GM10266 (cell line): ENCODE data around the gene TRIM50.
"Not testable (repeated sequence)": the region's sequence is repeated elsewhere in the genome, so short reads cannot be mapped to it uniquely, and the experiment has no call there.

Experiments
- DNase-seq: peaks from one replicate; pipeline ENCODE4 v3.0.0; 2012; ENCODE audit errors: extremely low spot score
- TF ChIP-seq, protein P1 (sequence below): IDR thresholded peaks from 2 replicates; pipeline ENCODE4 v1.5.1; 2012; ENCODE audit warnings: mild to moderate bottlenecking, low read depth; ENCODE audit not compliant: control insufficient read depth, insufficient read depth; ENCODE audit errors: missing control alignments

The TRIM50 gene

DNA sequence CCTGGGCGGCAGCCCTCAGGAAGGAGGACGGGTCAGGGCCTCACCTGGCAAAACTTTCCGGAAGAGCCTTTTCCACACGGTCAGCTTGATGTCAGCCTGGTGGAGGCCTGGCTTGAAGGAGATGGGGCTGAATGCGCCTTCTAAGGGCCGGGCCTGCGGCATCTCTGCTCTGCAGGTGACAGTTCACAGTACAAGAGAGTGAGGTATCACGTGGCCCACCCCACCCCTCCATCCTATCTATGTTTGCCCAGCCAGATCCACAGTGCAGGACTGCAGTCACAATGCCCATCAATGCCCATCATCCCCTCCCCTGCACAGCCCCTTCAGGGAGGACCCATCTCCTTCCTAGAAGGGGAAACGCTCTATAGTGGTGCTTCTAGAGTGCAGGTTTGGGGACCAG lies 11.4 kb downstream of the TRIM50 start:
- no peak for DNase-seq
- TF ChIP-seq, protein P1, sequence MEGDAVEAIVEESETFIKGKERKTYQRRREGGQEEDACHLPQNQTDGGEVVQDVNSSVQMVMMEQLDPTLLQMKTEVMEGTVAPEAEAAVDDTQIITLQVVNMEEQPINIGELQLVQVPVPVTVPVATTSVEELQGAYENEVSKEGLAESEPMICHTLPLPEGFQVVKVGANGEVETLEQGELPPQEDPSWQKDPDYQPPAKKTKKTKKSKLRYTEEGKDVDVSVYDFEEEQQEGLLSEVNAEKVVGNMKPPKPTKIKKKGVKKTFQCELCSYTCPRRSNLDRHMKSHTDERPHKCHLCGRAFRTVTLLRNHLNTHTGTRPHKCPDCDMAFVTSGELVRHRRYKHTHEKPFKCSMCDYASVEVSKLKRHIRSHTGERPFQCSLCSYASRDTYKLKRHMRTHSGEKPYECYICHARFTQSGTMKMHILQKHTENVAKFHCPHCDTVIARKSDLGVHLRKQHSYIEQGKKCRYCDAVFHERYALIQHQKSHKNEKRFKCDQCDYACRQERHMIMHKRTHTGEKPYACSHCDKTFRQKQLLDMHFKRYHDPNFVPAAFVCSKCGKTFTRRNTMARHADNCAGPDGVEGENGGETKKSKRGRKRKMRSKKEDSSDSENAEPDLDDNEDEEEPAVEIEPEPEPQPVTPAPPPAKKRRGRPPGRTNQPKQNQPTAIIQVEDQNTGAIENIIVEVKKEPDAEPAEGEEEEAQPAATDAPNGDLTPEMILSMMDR = no peak

DNA sequence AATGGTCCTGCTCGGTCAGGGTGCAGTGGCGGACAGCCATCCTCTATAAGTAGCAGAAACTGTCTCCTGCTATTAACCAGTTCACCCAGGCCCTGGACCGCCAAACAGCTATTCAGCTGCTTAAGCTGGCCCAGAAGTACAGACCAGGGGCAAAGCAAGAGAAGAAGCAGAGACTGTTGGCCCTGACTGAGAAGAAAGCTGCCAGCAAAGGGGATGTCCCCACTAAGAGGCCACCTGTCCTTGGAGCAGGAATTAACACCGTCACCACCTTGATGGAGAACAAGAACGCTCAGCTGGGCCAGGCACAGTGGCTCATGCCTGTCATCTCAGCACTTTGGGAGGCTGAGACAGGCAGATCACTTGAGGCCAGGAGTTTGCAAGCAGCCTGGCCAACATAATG lies 13.6 kb downstream of the TRIM50 start:
- DNase-seq = no peak
- TF ChIP-seq, protein P1 = no peak

DNA sequence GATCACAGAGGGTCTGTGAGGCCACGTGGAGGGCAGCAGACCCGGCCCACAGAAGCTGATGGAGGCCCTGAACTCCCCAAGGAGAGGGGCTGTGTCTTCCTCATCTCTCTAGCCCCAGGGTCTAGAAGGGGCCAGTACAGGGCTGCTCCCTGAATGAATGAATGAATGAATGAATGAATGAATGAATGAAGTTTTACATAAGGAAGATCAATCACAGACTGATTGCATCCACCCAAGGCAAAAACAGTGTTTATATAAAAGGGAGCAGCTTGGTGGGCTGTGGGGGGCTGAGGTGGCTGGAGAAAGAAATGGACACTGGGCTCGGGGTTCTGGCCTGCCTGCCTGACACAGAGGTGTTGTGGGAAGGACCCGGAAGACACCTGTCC lies 14.4 kb downstream of the TRIM50 start:
- no peak for DNase-seq
- TF ChIP-seq, protein P1 = no peak

DNA sequence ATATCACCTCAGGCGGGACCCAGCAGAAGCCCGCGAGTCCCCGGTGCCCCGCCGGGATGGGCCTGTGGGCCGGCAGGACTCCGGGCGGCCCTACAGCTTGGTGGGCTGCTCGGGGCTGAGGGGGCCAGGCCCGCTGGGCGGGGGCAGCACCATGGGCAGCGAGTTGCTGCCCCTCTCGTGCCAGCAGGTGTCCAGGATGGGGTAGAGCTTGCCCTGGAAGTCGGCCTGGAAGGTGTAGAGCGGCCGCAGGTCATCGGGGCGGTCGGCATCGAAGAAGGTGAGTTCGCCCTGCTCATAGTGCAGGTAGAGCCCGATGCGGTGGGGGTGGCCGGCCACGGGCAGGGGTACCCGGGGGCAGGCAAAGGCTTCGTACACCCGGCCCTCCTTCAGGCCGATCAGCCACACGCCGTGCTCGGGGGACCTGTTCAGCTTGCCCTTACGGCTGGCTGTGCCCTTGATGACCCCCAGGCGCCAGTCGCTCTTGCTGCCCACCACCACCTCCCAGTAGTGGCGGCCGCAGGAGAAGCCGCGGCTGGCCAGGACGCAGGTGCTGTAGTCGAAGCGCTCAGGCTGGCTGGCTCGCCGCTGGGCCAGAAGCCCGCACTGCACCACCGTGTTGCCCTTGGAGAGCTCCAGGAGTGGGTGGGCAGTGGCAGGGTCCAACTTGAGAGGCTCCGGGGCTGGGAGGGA lies 14.9 kb downstream of the TRIM50 start:
- no peak for DNase-seq
- TF ChIP-seq, protein P1 = no peak

DNA sequence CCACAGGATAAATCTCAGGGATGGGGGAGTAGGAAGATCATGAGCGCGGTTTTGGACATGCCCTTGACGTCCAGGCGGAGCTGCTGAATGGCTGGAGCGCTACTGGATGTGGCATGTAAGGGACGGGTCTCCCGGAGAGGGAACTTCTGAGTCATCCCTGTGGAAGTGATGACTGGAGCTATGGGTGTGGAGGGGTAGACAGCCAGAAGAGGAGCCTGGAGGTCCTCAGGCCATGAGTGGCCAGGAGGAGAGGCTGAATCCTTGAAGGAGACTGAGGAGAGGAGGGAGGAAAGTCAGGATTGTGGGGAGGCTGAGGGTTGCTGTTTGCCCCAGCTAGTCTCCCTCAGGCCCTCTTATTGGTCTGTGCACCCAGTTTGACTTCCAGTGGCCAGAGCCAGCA lies 16.5 kb downstream of the TRIM50 start:
- DNase-seq = not testable (repeated sequence)

DNA sequence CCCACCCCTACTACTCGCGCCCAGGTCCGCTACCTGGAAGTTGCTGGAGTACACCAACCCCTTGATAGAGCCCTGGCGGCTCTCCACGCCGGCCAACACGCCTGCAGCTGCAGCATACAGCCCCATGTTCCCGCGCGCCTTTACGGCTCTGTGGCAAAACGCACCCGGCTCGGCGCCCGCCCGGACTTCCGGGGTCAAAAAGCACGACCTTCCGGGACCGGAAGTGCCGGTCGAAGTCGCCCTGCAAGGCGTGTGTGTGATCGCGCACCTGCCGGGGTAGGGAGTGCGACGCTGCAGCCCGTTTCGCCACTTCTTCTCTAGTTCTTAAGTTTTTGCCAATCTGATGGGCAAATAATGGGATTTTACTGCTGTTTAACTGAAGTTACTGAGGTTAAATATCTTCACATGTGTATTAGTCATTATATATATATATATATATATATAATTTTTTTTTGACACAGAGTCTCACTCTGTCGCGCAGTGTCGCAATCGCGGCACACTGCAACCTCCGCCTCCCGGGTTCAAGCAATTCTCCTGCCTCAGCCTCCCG lies 19.1 kb downstream of the TRIM50 start, which contains the start of gene NSUN5:
TSS of gene NSUN5 (minus strand) at position 162 of the 550 bp plus-strand sequence. CDS start at position 126, 36 bp downstream.
- peak; percentile 95 for DNase-seq
- TF ChIP-seq, protein P1 = no peak

DNA sequence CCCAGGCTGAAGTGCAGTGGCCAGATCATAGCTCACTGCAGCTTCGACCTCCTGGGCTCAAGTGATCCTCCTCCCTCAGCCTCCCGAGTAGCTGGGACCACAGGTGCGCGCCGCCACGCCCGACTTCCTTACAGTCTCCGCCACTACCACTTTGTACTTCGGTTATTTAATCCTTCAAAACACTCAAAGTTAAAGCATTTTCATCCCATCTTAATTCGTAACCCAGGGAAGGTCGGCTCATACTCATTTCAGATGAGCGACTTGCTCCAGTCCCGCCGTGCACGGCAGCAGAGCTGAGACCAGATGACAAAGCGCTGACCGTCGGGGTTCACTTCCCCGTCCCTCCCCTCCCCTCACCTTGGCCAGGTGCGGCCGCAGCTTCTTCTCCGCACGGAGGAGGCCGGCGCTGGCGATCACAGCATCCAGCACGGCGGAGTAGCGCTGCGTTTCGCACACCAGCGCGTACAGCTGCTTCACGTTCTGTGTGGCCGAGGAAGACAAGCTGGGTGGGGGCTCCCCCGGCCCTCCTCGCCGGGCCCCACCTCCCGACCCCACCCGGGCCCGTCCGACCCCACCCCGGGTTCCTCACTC lies 19.7 kb downstream of the TRIM50 start:
- TF ChIP-seq, protein P1 = no peak
- no peak for DNase-seq
